Measurements from ENCODE around the gene PLCL2. TPM values are rescaled to one million over a fixed set of nuclear protein-coding genes. Genes with fewer than 3 reads are reported as not detected.
A peak's percentile ranks its signal among the peaks of the same experiment; 100 is the strongest.

PLCL2 gene
- total RNA-seq, 1 donor from 2014 or later: 11.3 TPM

DNA sequence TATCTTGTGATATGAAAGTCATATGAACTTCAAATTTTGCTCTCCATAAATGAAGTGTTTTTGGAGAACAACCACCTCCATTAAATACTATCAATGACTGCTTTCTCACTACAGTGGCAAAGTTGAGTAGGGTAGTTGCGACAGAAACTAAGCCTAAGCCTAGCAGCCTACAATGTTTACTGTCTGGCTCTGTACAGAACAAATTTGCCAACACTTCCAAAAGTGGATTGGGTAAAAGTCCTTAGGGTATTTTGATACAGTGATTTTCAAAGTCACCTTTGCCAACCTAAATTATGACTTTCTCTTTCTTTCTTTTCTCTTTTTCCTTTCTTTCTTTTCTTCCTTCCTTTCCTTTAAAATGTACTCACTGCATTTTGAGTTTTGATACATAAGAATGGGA is 142.6 kb downstream of the PLCL2 start:
- Mint-ChIP-seq H3K36me3 (ENCODE audit: insufficient read depth) (no peaks in the 10 kb centered on the region), H3K4me1 (ENCODE audit: low read depth) (peaks cover 10% of the 10 kb centered on the region), H3K27ac (no peak overlapping the region), H3K4me3 (ENCODE audit: low read depth) (no peak overlapping the region), H3K9me3 (ENCODE audit: low read depth) (no peaks in the 10 kb centered on the region), H3K27me3 (no peaks in the 10 kb centered on the region)
- TF ChIP-seq, protein P1, sequence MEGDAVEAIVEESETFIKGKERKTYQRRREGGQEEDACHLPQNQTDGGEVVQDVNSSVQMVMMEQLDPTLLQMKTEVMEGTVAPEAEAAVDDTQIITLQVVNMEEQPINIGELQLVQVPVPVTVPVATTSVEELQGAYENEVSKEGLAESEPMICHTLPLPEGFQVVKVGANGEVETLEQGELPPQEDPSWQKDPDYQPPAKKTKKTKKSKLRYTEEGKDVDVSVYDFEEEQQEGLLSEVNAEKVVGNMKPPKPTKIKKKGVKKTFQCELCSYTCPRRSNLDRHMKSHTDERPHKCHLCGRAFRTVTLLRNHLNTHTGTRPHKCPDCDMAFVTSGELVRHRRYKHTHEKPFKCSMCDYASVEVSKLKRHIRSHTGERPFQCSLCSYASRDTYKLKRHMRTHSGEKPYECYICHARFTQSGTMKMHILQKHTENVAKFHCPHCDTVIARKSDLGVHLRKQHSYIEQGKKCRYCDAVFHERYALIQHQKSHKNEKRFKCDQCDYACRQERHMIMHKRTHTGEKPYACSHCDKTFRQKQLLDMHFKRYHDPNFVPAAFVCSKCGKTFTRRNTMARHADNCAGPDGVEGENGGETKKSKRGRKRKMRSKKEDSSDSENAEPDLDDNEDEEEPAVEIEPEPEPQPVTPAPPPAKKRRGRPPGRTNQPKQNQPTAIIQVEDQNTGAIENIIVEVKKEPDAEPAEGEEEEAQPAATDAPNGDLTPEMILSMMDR (IDR thresholded peaks at IDR 0.05; ENCODE audit: unreplicated experiment): no peak
- DNase-seq (ENCODE audit: low spot score, unreplicated experiment): no peak

- DNase-seq (ENCODE audit: low spot score, unreplicated experiment): no peak
- H3K27me3 Mint-ChIP-seq: no peaks in the 10 kb centered on the region
- TF ChIP-seq, protein P1 (IDR thresholded peaks at IDR 0.05; ENCODE audit: unreplicated experiment): no peak
- H3K4me3 Mint-ChIP-seq (ENCODE audit: low read depth): no peak overlapping the region
- H3K36me3 Mint-ChIP-seq (ENCODE audit: insufficient read depth): no peaks in the 10 kb centered on the region
- peaks cover 12% of the 10 kb centered on the region for H3K4me1 Mint-ChIP-seq (ENCODE audit: low read depth)
- no peaks in the 10 kb centered on the region for H3K9me3 Mint-ChIP-seq (ENCODE audit: low read depth)
- H3K27ac Mint-ChIP-seq: no peak overlapping the region
Observed at GRCh38 chr3:17028363-17028762, 143.6 kb downstream of the PLCL2 start.

DNA sequence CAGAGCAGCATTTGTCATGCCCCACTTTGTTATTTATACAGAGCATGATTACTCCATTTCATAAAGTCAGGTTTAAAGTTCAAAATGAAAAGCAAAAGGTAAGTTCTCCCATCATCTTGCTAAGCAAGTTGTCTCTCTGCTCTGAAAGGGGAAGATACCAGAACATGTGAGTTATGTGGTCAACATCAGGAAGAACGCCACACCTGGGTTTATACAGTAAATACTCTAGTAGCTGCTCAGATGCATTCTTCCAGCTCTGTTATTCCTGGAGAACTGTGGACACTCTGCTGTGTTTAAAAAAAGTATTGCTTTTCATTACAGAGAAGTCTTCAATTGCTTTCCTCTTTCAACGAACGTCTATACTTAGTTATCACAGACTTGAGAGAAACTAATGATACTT is 145.7 kb downstream of the PLCL2 start:
- H3K9me3 Mint-ChIP-seq (ENCODE audit: low read depth): no peaks in the 10 kb centered on the region
- H3K4me3 Mint-ChIP-seq (ENCODE audit: low read depth): no peak overlapping the region
- no peak overlapping the region for H3K27ac Mint-ChIP-seq
- H3K36me3 Mint-ChIP-seq (ENCODE audit: insufficient read depth): no peaks in the 10 kb centered on the region
- TF ChIP-seq, protein P1 (IDR thresholded peaks at IDR 0.05; ENCODE audit: unreplicated experiment): no peak
- H3K27me3 Mint-ChIP-seq: no peaks in the 10 kb centered on the region
- H3K4me1 Mint-ChIP-seq (ENCODE audit: low read depth): peaks cover 12% of the 10 kb centered on the region
- DNase-seq (ENCODE audit: low spot score, unreplicated experiment): no peak

DNA sequence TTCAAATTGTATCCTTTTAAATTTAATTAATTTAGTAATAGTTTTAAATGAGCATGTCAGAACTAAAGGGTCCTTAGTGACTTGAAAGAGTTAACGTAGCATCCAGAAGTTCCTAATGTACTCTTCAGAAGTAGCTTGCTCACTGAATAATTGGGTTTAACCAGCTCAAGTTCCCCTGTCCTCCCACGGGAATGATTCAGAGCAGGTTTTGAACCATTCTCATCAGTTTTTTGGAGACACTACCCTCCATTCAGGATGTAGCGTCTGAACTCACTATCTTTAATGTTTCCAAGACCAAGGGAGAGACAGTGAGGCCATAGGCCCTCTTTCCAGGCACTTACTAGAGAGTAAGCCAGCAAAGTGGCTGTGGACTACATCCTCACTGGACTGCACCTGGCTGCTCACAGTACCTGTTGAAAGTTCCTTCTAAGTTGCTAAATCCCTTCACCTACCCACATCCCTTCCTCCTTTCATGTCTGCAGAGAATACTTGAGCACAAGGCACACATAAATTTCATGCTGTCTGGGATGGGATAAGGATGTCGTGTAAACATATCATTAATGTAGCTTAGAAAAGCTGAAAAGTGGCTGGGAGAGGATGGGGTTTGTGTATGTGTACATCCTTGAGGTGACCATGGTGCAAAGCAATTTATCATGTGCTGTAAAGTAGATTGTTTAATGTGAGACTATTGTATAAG is 146.3 kb downstream of the PLCL2 start:
- Mint-ChIP-seq H3K27me3 (no peaks in the 10 kb centered on the region), H3K9me3 (ENCODE audit: low read depth) (no peaks in the 10 kb centered on the region), H3K4me3 (ENCODE audit: low read depth) (no peak overlapping the region), H3K4me1 (ENCODE audit: low read depth) (peaks cover 12% of the 10 kb centered on the region), H3K27ac (no peak overlapping the region), H3K36me3 (ENCODE audit: insufficient read depth) (no peaks in the 10 kb centered on the region)
- TF ChIP-seq, protein P1 (IDR thresholded peaks at IDR 0.05; ENCODE audit: unreplicated experiment): no peak
- no peak for DNase-seq (ENCODE audit: low spot score, unreplicated experiment)

DNA sequence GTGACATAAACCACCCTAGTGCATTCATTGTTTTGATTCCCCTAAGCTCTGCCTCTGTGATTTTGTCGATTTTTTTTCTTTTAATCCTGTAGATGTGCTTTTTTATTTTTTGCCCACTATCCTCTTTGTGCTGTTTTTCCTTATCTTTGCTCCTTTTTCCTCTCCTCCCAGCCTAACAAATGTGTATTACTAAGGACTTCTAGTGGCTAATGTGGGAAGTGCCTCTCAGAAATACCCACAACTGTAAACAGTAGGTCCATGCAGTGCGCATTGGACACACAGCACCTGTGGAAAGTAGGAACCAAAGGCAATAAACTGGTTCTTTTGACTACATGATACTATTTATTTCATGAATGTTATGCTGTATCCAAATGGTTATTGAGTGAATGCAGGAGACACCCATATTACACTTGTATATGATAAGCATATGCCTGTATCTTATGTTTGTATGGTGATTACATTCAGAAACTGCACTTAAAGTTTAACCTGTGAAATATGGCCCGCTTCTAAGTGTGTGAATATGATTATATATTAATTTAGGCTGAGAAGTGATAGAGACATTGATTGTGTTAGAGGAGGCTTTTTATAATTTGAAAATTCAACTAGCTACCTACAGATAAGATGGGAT is 147.8 kb downstream of the PLCL2 start:
- H3K4me3 Mint-ChIP-seq (ENCODE audit: low read depth): no peak overlapping the region
- peaks cover 11% of the 10 kb centered on the region for H3K4me1 Mint-ChIP-seq (ENCODE audit: low read depth)
- TF ChIP-seq, protein P1 (IDR thresholded peaks at IDR 0.05; ENCODE audit: unreplicated experiment): peak; percentile 69
- no peaks in the 10 kb centered on the region for H3K36me3 Mint-ChIP-seq (ENCODE audit: insufficient read depth)
- no peak overlapping the region for H3K27ac Mint-ChIP-seq
- no peak for DNase-seq (ENCODE audit: low spot score, unreplicated experiment)
- no peaks in the 10 kb centered on the region for H3K9me3 Mint-ChIP-seq (ENCODE audit: low read depth)
- no peaks in the 10 kb centered on the region for H3K27me3 Mint-ChIP-seq
